GM21515 (cell line): Measurements from ENCODE around the gene A4GNT.

Source experiments
- ATAC-seq: cut with Tn5 transposase; IDR thresholded peaks from one replicate; pipeline ENCODE4 v1.9.1; 2021; ENCODE audit not compliant: unreplicated experiment

A4GNT gene

DNA sequence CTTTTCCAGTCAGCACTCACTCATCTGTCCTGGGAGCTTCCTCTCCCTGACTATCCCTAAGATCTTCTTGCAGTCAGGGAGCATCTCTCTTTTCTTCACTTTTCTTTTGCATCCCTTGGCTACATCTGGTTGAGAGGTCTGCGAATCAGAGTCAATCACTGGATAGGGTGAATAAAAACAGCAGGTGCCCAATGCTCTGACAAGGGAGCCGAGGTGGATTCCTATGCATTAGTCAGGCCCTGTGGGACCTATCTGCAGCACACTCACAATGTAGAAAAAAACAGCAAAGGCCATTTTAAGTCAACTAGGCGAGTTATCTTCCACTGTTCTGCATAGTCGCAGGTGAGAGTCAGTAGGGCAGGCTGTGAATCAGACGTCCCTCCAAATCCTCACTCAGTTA lies 52.3 kb downstream of the A4GNT start:
- ATAC-seq: no peak

DNA sequence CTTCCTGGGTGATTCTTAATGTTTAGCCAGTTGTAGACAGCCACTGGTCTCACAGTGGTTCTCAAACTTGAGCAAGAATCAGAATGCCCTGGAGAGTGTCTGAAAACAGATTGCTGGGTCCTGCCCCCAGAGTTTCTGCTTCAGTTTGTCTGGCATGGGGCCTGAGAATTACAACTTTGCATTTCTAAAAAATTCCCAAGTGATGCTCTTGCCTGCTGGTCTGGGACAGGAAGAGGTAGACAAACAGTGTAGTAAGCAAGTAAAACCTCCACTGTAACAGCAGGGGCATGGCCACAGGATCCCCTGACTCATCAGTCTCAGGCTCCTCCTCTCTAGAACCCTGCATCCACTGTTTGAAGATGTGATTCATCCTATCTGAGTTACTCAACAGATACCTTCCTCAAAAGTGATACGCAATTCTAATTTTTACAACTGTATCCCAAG lies 53.3 kb downstream of the A4GNT start:
- ATAC-seq: no peak

DNA sequence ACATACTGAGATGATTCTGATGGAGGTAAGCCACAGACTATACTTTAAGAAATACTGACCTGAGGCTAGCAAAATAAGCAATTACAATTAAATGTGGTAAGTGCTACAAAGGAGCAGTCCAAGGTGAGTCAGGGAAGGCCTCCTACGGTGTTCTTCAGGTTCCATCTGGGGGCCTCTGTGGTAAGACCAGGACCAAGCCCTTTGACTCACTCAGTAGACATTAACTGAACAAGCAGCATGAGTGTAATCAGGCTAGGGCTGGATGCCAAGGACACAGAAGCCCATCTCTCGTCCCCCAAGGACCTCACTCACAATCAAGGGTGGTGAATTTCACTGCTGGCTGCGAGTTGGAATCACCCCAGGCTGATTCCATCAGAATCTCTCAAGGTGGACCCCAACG lies 54.1 kb downstream of the A4GNT start:
- ATAC-seq: no peak
